Activated CD4-positive, alpha-beta T cell treated with anti-CD3 and anti-CD28 coated beads, Interleukin-2, amount 50 U/mL, for 16 hours (primary cell): ENCODE measurements around the gene PGM5.

Experiments
- DNase-seq: peaks from one replicate; pipeline ENCODE4 v3.0.0-alpha.2; 2020

PGM5 gene

GRCh38 chr9:68498816-68499215, 142.4 kb downstream of the PGM5 start:
- no peak for DNase-seq

DNA sequence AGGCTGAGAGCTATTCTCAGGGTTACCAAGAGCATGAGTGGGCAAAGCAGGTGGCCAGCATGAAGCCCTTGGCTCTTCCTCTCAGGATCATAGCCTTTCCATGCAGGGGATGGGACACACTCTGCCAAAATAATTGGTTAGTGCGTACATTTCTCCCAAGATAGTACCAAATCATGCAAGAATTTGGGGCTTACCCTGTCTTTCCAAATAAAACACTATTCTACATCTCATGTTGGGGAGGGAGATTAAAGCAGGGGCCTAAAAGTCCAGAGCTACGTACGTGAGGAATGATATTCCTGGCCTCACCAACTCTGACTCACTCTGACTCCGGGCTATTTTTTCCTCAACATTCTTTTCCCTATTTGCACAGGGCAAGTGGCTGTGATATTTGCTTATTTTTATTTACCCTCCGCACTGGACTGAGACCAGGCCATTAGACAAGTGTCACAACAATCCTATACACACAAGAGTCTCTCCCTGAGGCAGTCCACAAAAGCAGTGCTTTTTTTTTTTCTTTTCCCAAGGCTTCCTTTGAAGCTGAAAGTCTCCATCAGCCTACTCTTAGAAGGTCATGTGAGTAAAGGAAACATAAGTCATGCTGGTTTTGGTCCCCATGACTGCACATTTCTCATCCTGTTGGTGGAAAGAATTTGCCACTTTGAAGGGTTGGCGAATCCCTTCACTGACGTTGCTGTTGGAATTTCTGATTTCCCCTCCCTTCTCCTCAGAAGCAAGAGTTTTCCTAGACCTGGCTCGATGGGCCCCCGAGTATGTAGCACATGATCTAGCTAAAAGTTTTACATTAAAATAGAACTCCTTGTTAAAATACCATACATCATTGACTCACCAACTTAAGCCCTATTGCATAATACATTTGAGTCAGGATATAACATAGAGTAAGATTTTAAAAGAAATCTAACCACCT, 144.3 kb downstream of the PGM5 start:
- no peak for DNase-seq

DNA sequence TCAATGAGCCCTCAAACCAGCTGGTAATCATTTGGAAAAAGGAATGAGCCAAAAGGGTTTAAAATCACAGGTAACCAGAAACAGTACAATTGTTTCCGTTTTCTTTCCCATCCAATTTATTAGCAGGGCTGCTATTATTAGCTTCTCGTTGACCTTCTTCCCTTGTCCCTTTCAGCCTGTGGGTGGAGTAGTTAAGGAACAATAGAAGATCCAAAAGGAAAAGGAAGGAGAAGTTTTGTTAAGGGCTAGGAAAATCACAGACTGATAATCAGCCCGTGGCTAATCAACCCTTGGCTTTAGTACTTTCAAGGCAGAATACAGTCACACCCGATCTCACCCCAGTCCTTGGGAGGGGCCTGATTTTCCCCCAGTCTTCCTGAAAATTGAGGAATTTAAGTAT, 145.9 kb downstream of the PGM5 start:
- DNase-seq, result no peak

GRCh38 chr9:68505681-68506409, 149.4 kb downstream of the PGM5 start:
- DNase-seq, result no peak

- no peak for DNase-seq
These were observed 150.1 kb downstream of the PGM5 start for GRCh38 chr9:68506551-68506950.

- DNase-seq, result no peak
These were observed 150.9 kb downstream of the PGM5 start for GRCh38 chr9:68507130-68507805.

DNA sequence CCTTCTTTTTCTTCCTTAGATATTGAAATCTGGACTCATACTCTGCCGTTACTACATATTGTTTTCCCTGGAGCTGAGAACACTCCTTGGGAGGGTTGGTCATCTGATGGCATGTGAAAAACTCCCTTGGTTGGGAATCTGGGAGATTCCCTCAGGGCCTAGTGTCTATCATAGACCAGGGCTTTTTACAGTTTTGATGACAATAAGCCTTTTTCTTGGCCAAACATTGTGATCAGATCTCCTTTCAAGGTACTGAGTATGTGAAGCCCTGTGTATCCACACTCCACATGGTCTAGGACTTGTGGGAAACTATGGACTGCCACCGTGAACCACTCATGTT, 151.4 kb downstream of the PGM5 start:
- no peak for DNase-seq

- no peak for DNase-seq
These were observed 152.1 kb downstream of the PGM5 start for GRCh38 chr9:68508547-68508946.

DNA sequence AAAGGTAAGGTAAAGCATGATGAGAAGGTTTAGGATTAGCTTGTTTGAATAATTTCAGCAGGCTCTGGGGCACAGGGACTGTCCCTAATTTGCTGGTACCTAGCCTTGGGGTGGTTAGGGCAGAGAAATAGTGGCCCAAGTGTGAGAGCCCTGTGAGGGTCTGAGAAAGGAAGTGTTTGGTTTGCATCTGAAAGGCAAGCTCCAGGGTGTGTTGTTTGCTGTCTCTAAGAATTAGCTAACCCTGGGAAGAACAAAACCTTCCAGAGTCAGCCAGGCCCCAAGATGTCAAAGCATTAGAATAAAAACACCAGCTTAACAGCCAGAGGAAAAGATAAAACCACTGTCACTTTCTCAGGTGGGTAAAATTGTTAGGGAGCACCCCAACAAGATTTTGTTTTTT, 153.3 kb downstream of the PGM5 start:
- DNase-seq, result no peak

DNA sequence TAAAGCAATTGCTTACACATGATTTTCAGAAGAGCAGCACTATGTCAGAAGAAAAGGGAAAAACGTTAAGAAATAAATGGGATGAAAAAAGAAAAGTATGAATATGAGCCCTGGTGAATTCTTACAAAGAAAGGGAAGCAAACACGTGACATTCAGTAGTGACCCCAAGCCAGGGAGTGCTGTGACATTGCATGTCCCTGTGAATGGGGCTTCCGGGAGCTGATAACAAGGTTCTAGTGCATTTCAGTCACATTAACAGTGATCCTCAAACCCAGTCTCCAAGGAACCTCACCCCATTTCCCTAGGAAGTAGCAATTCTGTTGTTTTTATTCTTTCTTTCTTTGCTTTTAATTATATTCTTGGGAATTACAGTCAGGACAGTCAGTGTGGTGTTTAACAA, 157.0 kb downstream of the PGM5 start:
- no peak for DNase-seq

- no peak for DNase-seq
These were observed 157.6 kb downstream of the PGM5 start for GRCh38 chr9:68513981-68514380.

DNA sequence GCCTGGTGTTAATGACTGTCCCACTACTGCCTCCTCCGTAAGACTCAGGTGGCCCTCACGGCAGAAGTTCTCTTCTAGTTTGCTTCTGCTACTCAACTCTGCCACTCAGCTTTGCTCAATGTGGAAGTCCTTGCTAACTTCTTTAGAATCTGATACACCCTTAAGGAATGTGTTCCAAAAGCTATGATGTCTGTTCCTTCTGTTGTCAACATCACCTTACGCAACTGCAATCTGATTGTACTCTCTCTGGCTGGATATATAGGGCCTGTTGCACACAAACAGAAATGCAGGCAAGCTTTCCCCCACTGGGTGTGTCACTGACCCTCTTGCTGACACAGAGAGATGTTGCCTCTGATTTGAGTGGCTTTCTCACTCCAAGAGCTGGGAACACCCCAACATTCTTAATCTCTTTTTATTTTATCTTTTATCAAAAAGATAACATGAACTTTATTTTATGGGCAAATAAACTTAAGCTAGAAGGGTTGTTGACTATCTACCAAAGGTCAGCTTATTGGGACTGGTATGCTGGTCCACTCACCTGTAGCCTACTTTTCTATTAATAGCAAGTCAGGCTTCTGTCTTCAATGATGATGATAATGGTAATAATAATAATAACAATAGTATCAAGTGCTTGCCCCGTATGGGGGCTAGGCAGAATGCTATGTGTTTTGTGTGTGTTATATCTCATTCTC, 159.1 kb downstream of the PGM5 start:
- DNase-seq, result no peak

- no peak for DNase-seq
These were observed 165.7 kb downstream of the PGM5 start for GRCh38 chr9:68522131-68522530.

DNA sequence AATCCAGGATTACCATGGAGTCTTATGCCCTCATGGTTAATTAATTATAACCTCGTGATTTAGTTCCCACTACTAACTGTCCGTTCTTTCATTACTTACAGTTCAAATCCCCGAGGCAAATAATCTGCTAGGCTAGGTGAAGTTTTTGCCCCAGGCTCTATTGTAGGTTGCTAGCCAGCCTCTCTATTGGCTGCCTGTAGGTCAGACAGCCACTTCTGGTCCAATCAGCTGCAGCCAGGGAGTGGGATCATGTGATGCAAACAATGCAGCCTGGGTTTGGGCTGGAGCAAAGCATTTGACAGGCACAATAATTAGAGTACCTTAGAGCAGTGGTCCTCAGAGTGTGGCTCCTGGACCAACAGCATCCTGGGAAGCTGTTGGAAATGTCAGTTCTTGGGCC, 166.5 kb downstream of the PGM5 start:
- no peak for DNase-seq

DNA sequence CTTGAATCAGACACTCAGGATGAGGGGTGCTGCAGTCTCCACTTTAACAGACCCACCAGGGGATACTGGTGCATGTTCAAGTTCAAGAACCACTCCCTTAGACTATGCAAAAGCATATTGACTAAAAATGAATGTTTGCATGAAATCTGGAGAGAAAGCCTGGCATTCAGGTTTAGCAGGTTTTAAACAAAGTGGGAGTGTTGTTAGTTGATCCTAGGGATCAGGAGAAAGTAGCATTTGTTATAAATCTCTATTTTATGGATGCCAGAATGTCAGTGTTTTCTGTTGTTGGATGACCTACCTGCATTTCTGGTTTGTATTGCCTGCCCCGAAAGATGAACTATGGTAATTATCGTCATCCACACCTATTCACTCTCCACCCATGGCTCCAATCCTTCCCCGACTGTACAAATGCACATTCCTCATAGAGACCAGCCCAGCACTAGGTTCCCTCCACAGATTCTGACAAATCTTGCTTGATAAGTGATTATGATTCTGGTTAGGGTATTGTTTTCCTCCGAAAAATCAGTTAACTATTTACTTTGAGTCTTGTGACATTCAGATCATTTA, 167.0 kb downstream of the PGM5 start:
- DNase-seq, result no peak

GRCh38 chr9:68530618-68531017, 174.2 kb downstream of the PGM5 start:
- DNase-seq, result no peak

GRCh38 chr9:68532131-68532530, 175.7 kb downstream of the PGM5 start:
- DNase-seq, result no peak

DNA sequence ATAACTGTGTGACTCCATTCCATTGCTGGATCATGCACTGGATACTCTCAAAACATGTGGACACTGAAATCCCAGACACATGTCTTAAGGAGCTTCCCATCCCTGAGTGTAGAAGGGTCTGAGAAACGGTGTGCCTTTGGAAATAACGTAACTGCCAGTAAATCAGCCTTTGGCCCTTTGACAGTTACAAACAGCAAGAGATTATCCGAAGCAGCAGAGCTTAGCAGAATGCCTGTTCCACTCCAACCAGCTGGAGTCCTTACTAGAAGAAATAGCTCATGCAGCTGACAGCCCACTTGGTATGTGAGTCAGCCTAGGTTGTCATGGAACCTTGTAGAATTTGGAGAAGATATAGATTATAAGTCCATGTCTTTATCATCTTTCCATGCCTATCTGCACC, 177.3 kb downstream of the PGM5 start:
- no peak for DNase-seq

GRCh38 chr9:68536876-68537615, 180.6 kb downstream of the PGM5 start:
- no peak for DNase-seq

DNA sequence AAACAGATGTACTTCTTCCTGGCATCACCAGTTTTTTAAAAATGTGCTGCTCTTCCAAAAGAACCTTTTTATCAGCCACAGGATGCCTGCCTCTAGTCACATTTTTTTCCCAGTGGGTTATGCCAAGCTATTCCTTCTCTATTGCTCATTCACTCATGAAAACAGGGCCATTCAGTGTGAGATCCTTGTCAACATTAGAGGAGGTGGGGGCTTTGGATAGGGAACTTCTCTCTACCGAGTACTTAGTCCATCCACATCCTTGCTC, 181.1 kb downstream of the PGM5 start:
- no peak for DNase-seq

GRCh38 chr9:68538200-68538599, 181.8 kb downstream of the PGM5 start:
- DNase-seq, result no peak
